Activated CD8-positive, alpha-beta memory T cell treated with anti-CD3 and anti-CD28 coated beads, Interleukin-2, amount 50 U/mL, for 24 hours (primary cell): Measurements from ENCODE around the gene PAM.

Source experiments
- DNase-seq: peaks from one replicate; pipeline ENCODE4 v3.0.0-alpha.2; 2020; ENCODE audit errors: extremely low read depth

Gene PAM

DNA sequence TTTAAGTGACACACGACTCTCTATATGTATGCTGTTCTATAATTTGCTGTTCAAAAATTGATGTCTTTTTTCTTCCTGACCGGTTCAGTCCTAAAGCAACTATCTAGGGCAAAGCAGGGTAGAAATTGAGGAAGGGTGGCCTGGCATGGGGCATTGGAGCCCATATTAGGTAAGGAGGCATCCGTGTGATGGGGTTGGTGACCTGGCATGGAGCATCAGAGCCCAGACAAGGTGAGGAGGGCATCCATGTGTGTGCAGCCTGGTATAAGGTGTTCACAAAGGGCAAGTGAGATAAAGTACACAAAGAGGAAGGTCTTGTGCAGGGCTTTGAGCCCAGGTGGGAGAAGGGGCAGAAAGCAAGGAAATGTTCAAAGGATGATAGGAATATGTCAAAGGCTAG lies 104.9 kb downstream of the PAM start:
- no peak for DNase-seq

DNA sequence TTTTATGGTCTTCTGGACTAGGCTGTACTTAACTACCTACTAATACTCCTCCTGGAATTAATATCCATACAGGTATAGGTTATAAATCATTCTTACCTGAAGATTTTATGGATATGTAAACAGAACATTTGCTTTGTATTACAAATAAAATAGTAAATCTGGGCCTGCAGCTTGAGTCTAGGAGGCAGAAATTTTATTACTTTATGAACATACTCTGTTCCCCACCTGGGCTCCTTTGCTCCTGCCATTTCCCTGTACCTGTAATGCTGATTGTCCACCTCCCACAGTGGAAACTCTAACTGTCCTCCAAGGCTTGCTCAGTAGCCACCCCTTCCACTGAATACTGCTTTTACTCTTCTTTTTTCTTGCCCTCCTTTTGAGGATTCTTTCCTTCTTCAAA lies 108.0 kb downstream of the PAM start:
- DNase-seq, result no peak

DNA sequence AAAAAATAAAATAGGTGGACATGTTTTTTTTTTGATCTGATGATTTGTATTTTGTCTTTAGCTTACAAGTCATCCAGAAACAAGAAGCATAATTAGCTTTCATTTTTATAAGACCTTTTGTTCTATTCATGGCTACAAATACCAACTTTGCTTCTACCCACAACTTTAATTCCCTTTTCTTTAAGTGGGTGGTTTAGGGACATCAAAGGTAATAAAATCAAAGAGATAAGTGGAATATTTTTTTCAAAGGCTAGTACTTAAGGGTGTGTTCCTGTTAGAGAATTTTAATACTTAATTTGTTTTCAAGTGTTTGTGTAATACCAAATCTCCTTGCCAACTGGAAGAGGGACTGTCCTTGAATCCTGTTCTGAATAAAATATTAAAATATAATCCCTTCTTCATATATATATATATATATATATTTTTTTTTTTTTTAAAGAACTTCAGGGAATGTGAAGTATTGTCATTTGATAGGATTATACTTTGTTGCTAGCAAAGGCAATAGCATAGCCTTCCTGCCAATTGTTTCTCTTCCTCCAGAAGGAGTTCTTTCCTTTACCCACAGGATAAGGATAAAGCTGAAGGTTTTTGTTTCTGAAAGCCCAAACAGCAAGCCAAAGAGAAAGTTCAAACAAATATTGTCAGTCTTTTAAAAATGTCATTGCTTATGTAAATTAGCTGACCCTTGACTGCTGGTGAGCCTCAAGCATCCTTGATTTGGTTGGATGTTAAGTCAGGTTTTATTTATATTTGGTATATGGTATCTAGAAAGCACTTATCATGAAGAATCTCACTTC lies 108.9 kb downstream of the PAM start:
- no peak for DNase-seq

DNA sequence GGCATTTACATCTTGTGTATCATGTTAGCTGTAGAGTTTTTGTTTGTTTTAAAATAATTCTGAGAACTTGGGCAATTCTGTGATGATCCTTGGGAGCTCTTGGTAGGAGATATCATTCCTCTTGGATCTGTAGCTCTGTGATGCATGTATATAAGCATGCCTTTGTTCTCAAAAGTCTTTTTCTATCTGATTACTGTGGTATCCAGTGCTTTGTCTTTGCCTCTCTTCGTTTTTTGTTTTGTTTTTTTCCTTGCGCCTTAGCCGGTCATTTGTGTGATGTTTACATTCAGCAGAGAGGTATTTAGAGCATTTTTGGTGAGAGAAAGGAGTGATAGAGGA lies 110.0 kb downstream of the PAM start:
- DNase-seq, result no peak

DNA sequence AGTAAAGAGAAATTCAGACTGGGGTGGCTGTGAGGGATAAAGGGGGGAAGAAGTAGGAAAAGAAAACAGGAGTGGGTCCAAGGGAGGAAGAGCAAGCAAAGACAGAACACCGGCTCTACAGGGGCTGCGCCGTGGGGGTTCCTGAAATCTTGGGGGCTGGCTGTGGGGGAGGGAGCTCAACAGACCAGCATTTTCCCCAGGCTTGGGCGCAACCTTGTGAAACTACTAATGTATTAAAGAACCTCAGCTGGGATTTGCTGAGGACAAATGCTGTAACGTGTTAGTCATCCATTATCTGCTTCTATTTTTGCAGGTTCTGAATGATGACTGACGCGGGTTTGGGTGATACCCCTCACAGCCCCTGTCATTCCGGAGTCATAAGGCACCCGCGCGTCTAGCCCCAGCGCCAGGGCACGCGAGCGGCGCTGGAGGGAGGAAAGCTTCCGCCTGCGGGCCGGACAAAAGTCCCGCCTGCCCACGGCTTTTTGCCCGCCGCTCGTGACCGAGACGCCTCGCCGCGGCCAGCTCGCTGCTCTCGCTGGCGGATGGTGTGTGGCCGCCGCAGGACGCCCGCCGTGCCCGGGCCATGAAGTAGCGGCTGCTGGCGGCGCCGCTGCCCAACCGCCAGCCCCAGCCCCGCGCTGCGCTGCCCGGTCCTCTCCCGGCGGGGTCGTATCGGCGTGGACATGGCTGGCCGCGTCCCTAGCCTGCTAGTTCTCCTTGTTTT lies 110.6 kb downstream of the PAM start:
- DNase-seq, result no peak

DNA sequence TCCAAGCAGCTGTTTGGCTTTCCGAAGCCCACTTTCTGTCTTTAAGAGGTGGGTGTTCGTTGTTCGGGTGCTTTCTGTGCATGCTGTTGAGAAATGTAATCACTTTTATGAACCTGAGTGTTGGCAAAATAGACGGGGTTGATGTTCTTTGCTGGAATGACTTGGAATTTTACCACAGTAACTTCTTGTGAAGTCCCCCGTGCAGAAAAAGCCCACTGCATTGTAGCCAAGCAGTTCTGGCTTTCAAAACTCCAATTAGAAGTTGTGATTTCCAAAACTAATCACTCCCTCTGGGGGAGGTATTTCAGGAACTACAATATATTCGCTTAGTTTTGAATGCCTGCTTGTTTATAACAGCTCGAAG lies 111.1 kb downstream of the PAM start:
- no peak for DNase-seq

DNA sequence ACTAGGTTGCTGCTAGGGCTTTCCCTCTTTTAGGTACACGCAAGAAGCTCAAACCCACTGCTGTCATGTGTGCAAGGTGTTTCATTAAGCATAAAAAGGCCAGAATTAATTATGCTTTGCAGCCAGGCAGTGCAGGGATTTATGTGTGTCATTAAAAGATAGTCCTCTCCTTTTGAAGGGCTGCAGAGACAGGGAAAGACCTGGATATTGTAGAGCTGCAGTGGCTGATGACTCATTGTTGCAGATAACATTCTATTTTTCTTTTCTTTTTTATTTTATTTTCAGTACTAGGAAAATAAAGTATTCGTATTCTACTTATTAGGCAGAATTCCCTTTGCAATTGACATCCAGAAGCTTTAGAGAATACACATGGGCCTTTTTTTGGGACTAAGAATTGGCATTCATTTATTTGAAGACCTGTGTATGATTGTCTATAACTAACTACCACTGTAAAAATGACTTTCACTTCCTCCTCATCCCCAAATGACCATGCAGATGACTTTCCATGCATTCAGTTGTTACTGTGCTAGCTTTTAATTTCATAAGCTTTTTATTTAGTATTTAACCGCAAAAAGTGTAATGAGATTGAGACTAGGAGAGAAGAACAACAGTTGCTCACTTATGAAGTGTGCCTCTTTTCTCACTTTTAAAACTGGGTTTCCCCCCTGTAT lies 113.0 kb downstream of the PAM start:
- no peak for DNase-seq

DNA sequence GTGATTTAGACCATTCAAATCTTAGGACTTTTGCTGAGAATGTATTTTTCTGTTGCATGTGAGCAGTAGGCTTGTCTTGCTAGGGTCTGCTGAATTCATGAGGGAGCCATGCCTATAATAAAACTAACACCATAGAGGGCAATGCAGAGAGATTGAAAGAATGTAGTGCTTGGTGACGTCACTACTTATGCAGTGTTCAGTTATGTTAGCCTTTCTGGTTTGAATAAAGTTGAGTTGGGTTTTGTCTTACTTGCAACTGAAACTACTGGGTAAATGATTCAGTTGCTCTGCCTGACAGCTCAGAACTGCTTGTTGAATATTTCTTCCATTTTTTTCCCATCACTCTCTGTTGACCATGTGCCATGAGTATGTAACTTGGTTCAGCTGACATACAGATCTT lies 114.1 kb downstream of the PAM start:
- no peak for DNase-seq

DNA sequence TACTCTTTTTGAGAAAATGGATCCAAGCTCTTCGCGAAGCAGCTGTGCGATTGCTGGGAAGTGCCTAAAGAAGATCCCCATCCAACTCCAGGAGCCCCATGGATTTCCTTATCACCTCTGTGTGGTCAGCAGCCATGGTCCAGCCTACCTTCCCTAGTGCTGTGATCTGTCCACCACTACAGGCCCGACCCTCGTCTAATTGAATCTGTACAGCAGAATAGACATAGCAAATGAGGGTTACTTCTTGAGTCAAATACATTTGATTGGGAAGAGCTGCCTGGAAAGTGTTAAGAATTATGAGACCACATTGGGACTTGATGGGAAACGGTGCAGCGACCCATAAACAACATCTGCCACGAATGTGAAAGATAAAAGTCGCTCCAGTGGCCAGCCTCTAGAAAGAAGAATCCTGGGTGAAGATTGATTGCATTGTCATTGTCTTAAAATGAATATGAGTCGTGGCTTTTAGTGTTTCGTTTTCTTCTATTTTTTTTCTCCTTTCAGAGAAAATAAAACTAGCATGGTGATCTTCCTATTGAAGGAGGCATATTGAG lies 118.4 kb downstream of the PAM start:
- DNase-seq, result no peak

DNA sequence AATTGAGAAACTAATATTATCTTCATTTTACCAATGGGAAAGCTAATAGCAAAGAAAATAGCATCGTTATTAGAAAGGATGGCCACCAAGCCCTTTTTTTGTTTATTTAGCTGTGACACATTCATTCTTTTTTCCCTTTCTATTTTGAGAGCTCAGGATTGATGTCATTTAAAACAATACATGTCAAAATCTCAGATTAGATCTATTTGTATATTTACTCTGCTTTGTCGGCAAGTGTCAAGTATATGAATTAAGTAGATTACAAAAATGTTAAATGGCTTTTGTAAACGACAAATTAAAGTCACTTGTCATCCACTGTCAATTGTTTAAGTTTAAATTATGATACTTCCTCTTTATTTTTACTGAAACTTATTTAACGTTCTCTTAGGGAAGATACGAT lies 118.9 kb downstream of the PAM start:
- DNase-seq, result no peak

DNA sequence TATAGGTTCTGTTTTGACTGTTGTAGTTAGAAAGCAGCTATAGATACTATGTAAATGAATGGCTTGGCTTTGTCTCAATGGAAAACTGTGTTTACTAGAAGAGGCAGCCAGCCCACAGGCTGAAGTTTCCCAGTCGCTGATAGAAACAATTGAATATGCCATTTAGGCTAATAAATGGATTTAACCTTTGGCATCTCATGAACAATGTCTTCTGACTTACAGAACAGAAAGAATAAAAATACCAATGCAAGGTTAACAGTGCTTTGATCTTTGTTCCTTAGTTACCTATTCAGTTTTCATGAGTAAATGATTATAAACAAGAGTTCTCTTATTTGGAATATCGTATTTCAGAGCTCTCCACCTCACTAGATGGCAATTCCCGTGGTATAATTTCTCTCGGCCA lies 120.6 kb downstream of the PAM start:
- DNase-seq, result no peak

DNA sequence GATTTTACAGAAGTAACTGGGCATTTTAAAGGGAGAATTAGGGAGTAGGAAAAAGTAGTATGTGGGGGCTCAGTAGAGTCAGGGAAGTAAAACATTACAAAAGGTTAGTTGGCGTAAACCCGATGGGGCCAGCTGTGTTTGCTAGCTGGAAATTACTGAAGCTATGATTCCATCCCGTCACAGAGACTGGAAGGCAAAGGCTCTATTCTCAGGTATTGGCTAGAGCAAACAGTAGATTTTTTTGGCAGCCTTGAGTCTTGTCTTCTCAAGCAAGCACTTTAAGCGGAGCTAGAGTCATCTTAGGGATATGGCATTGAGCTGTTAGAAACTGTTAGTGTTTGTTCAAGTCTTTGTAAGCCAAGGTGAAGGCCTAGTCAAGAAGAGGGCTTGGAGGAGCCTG lies 121.5 kb downstream of the PAM start:
- DNase-seq, result no peak

DNA sequence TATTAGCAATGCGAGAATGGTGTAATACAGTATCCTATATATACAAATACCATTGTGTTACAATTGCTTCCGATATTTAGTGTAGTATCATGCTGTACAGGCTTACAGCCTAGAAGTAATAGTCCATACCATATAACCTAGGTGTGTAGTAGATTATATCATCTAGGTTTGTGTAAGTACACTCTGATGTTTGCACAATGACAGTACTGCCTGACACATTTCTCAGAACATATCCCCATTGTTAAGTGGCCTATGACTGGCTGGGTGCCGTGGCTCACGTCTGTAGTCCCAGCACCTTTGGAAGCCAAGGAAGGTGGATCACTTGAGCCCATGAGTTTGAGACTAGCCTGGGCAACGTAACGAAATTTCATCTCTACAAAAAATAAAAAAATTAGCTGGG lies 124.6 kb downstream of the PAM start:
- no peak for DNase-seq

DNA sequence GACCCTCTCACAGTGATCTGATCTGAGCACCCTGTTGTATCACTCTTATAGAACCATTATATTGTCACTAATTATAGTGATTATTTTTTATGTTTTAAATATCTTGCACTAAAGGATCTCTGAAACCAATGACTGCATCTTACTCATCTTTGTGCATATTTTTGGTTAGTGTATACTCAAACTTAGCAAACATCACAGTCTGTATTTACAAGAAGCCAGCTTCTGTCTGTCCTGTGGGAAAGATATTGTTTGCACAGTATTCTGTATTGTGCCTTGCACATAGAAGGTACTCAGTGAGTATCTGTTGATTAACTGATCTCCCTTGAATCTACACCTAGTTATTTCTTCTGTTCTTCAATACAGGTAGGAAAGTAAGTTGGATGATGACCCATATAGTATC lies 131.5 kb downstream of the PAM start:
- DNase-seq, result no peak

DNA sequence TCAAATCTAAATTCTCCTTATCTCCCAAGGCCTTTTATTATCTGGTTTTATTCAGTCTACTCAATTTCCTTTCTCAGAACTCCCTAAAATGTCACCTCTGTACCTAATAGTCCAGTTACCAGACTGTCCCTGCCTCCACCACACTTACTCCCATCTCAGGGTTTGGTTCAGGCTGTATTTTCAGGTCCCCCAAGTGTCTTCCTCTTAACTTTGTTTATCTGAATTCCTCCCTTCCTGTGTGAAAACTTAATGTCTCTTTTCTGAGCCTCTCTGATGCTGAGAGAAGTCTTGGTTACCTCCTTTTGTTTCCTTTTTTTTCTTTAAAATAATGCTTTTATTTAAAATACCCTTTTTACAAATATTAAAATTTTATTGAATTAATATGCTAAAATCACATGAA lies 133.4 kb downstream of the PAM start:
- no peak for DNase-seq

DNA sequence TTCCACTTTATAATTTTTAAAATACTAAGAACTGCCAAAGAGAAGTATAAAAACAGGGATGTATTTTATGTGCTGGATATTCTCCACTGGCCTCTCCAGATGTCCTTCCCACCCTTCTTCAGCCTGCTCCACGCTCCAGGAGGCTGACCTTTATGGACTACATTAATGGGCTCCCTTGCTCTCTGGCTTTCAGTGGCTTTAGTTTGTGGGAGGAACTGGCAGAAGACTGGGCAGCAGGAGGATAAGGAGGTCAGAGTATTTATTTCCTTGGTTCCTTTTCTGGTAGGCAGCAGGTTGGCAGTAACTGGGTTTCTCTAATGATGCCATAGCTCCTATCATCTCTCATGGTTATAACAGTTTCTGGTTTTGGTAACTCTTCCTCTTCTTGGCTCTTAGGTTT lies 133.9 kb downstream of the PAM start:
- DNase-seq, result no peak

DNA sequence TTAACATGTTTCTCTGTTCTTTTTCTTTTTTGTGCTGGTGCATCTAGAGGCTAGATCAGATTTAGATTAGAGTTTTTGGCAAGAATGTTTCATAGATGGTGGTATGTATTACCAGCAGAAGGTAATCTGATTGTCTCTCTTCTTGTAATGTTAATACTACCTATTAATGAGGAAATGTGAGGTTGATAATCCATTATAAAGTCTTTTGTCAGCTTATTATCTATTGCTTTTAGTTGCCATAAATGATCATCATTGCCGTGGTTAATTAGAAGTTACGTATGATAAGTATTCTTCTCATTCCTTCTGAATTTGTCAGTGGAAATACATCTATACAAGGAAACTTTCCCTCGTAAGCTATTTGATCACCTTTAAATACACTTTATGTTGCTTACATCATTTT lies 135.0 kb downstream of the PAM start:
- DNase-seq, result no peak

DNA sequence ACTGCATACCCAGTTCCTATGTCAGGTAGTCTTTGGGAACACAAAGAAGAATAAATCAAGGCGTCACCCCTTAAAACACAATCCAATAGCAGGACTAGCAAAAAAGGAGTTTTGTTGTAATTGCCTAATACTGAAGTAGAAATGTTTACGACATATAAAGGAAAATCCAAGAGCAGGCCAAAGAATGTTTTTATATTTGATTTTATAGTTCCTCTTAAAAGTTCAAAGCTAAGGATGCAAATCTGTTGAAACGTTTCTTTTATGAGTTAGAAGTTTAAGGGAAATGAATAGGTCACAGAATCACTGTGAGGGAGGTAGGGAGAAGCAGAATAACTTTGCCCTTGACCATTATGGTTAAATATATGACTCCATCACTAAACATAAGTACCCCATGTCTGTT lies 136.1 kb downstream of the PAM start:
- DNase-seq, result no peak

DNA sequence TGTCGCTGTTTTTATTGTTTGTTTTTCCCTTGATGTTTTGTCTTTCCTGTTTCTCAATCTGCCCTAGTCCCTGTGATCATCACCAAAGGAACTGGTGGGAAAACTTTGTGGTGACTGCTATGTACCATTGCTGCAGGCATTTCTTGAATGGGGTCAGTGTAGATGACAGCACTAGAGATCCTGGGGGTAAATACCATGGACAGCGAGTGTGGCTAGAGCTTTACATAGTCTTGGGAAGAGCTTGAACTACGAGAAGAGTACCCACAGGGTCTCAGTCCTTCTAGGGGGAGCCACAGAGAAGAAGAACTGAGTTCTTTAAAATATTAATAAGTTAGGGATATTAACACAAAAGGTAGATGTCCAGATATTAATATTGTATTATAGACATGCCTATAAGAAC lies 138.8 kb downstream of the PAM start:
- DNase-seq, result no peak

DNA sequence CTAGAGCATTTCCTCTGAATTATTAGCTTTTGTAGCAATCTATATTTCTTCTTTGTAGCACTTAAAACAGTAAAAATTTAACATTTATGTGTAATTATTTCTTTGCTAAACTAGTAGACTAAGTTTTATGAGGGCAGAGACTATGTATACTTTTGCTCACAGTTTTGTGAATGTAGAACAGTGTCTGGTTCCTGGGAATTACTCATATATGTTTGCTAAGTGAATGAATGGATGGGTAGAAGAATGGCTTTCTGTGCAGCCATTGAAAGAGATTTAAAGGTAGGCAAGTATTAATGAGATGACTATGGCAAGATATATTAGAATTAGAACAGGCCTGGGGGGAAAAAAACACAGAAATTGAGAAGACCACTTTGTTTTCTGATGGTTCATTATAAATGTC lies 140.1 kb downstream of the PAM start:
- DNase-seq, result no peak

DNA sequence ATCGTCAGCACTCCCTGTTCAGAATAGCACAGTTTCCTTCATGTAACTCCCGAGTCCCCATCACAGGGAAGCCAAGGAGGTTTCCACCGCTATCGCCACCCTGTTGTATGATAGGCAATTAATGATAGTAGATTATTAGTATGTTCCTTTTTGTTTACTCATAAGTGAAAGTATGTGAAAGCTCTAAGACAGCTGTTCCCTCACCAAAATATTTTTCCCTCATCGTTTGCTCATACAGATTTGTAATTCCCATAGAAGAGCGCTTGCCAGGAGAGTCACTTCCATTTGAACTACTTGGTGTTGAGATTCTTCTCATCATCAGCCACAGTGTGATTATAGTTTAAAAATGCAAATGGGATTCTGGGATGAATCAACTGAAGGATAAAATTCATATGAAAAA lies 140.9 kb downstream of the PAM start:
- DNase-seq, result no peak

DNA sequence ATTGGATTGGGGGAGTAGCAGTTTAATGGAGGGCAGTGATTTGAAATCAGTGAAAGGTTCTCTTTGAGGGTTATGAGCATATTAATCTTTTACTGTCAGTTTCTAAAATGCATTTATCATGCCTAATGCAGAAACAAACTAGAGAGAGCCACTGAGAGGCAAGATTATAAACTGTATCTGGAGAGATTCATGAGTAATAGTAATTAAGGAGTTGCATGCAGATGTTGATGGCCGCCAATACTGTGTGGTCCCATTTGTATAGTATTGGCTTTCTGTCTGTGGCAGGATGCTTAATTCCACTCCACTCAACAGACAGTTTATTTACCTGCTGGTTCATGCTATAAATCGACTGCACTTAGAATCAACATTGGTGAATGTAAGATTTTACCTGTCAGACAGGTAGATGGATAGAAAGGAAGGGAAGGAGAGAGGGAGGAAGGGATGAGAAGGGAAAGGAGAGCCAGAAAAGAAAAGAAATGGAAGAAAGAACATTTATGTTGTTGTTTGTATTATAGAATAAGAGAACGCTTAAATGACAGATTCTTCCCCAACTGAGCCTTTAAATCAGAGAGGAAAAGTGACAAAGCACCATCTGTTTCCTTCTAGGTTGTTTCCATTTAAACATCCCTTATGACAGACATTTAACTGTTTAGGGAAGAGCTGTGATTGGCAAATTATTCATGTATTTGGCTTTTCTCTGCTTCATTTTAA lies 146.5 kb downstream of the PAM start:
- DNase-seq, result no peak

DNA sequence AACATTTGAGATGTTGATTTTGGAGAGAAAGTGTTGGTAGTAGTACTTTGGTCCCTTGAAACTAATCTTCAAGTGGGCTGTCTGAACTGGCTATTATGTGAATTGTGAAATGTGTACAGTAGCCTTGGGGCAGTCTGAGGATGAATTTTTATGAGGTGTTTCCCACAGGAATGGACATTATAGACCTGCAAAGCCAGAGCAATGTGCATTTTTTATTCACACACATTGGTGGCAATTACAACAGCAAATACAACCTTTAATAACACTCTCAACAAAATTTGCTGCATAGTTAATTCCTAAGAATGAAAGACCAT lies 147.0 kb downstream of the PAM start:
- DNase-seq, result no peak
